Fibroblast of lung (primary cell): ENCODE data around the gene DVL3. TPM values are rescaled to one million over a fixed set of nuclear protein-coding genes. Genes with fewer than 3 reads are reported as not detected.

Source experiments
- DNase-seq, 2 donors: peaks; one replicate each; pipeline versions ENCODE4 v3.0.0 to v3.0.0-alpha.2; 2010; ENCODE audit warnings: low read depth in 2 of 2
- H2AFZ ChIP-seq: 2 replicates; pipeline ENCODE4 v1.5.1; 2012; ENCODE audit warnings: low read length, control low read depth, inconsistent platforms
- H3K27ac ChIP-seq: 2 replicates; pipeline ENCODE4 v1.5.1; 2011; ENCODE audit warnings: low read length, control low read depth; ENCODE audit not compliant: insufficient read depth
- H3K27me3 ChIP-seq: 2 replicates; pipeline ENCODE4 v1.5.1; 2011; ENCODE audit warnings: mild to moderate bottlenecking, low read length; ENCODE audit not compliant: control insufficient read depth, insufficient read depth
- H3K36me3 ChIP-seq: 2 replicates; pipeline ENCODE4 v1.5.1; 2011; ENCODE audit warnings: low read length; ENCODE audit not compliant: control insufficient read depth, insufficient read depth
- H3K4me1 ChIP-seq: 2 replicates; pipeline ENCODE4 v1.5.1; 2011; ENCODE audit warnings: low read length; ENCODE audit not compliant: control insufficient read depth, insufficient read depth; ENCODE audit errors: extremely low read depth
- H3K4me2 ChIP-seq: 2 replicates; pipeline ENCODE4 v1.5.1; 2011; ENCODE audit warnings: low read length, control low read depth; ENCODE audit not compliant: insufficient read depth; ENCODE audit errors: extremely low read depth
- H3K4me3 ChIP-seq, 4 experiments: fragments of 200-600 bp in 1 of 4; sonication (generic) in 1 of 4; replicated peaks in 1 of 4; 2 replicates each; pipeline ENCODE4 v1.5.1; 2011 to 2016; ENCODE audit warnings: low read length in 4 of 4, low read depth in 3 of 4, mild to moderate bottlenecking in 3 of 4, control low read depth in 2 of 4, inconsistent platforms in 1 of 4, mixed read lengths in 1 of 4; ENCODE audit not compliant: insufficient read depth in 1 of 4; ENCODE audit errors: control extremely low read depth in 1 of 4
- H3K79me2 ChIP-seq: 2 replicates; pipeline ENCODE4 v1.5.1; 2012; ENCODE audit warnings: mild to moderate bottlenecking, low read length, inconsistent platforms; ENCODE audit not compliant: control insufficient read depth, insufficient read depth
- H3K9ac ChIP-seq: 2 replicates; pipeline ENCODE4 v1.5.1; 2011; ENCODE audit warnings: mild to moderate bottlenecking, low read length, control low read depth; ENCODE audit not compliant: insufficient read depth
- H3K9me3 ChIP-seq: 2 replicates; pipeline ENCODE4 v1.5.1; 2012; ENCODE audit warnings: low read depth, low read length; ENCODE audit not compliant: control insufficient read depth, insufficient read depth
- H4K20me1 ChIP-seq: 2 replicates; pipeline ENCODE4 v1.5.1; 2011; ENCODE audit warnings: low read length; ENCODE audit not compliant: control insufficient read depth, insufficient read depth; ENCODE audit errors: extremely low read depth
- CTCF ChIP-seq, 2 donors: IDR thresholded peaks in 1 of 2; conservative IDR thresholded peaks in 1 of 2; 1 replicate in 1 of 2; 2 replicates in 1 of 2; pipeline ENCODE4 v1.5.1; 2011 to 2012; ENCODE audit warnings: low read length in 2 of 2, control low read depth in 1 of 2, inconsistent platforms in 1 of 2, low read depth in 1 of 2, mild to moderate bottlenecking in 1 of 2
- EZH2 ChIP-seq: IDR thresholded peaks from 2 replicates; pipeline ENCODE4 v1.5.1; 2012; ENCODE audit warnings: low read length, control low read depth, mild to moderate bottlenecking; ENCODE audit errors: missing control alignments
- polyA plus RNA-seq, 2 donors: library from polyadenylated mRNA; depleted of rRNA in 1 of 2; stranded (reverse) in 1 of 2; unstranded in 1 of 2; fragments of >200 nt; gene quantifications; 2 replicates each; pipeline ENCODE4 v1.2.1, GENCODE V29; 2011 to 2012; ENCODE audit warnings: missing spikeins in 1 of 2
- total RNA-seq: library from RNA; depleted of rRNA; stranded (reverse); fragments of >200 nt; gene quantifications from 2 replicates; pipeline ENCODE4 v1.2.1, GENCODE V29; 2014

DVL3 gene
- total and polyA plus RNA-seq, 2 donors (not counting 1 experiment from before 2014, with no cell fraction given): 19.8 to 33.7 TPM

- Histone ChIP-seq H3K4me1 (peaks cover 11% of the 10 kb centered on the region), H2AFZ (no peak overlapping the region), H3K9ac (no peak overlapping the region), H3K27ac (no peak overlapping the region), H3K36me3 (peaks cover 35% of the 10 kb centered on the region), H3K27me3 (no peaks in the 10 kb centered on the region), H4K20me1 (no peaks in the 10 kb centered on the region), H3K79me2 (peaks cover 39% of the 10 kb centered on the region), H3K4me2 (no peak overlapping the region), H3K9me3 (no peaks in the 10 kb centered on the region), H3K4me3 (no peak overlapping the region)
- TF ChIP-seq CTCF (conservative IDR thresholded peaks at IDR 0.05 in 1 of 2, IDR thresholded peaks at IDR 0.05 in 1 of 2; ENCODE audit: low read depth in 1 of 2, low read length in 2 of 2) (no peak), EZH2 (no peak)
- no peak for DNase-seq
These were observed 9.6 kb downstream of the DVL3 start for GRCh38 chr3:184164648-184165330.

GRCh38 chr3:184165543-184165942 lies 10.4 kb downstream of the DVL3 start:
- Histone ChIP-seq H3K36me3 (peaks cover 38% of the 10 kb centered on the region), H3K9ac (no peak overlapping the region), H3K4me2 (no peak overlapping the region), H3K27me3 (no peaks in the 10 kb centered on the region), H3K4me1 (peaks cover 9% of the 10 kb centered on the region), H3K79me2 (peaks cover 33% of the 10 kb centered on the region), H3K27ac (no peak overlapping the region), H3K9me3 (no peaks in the 10 kb centered on the region), H4K20me1 (no peaks in the 10 kb centered on the region), H3K4me3 (no peak overlapping the region), H2AFZ (no peak overlapping the region)
- no peak for TF ChIP-seq EZH2
- no peak for TF ChIP-seq CTCF (conservative IDR thresholded peaks at IDR 0.05 in 1 of 2, IDR thresholded peaks at IDR 0.05 in 1 of 2; ENCODE audit: low read depth in 1 of 2, low read length in 2 of 2)
- no peak for DNase-seq

GRCh38 chr3:184166671-184167070 lies 11.5 kb downstream of the DVL3 start:
- Histone ChIP-seq H2AFZ (no peak overlapping the region), H3K4me2 (no peak overlapping the region), H4K20me1 (no peaks in the 10 kb centered on the region), H3K9ac (no peak overlapping the region), H3K27me3 (no peaks in the 10 kb centered on the region), H3K27ac (no peak overlapping the region), H3K4me3 (no peak overlapping the region), H3K36me3 (peaks cover 38% of the 10 kb centered on the region), H3K4me1 (peaks cover 4% of the 10 kb centered on the region), H3K79me2 (peaks cover 23% of the 10 kb centered on the region), H3K9me3 (no peaks in the 10 kb centered on the region)
- no peak for TF ChIP-seq CTCF (conservative IDR thresholded peaks at IDR 0.05 in 1 of 2, IDR thresholded peaks at IDR 0.05 in 1 of 2; ENCODE audit: low read depth in 1 of 2, low read length in 2 of 2)
- TF ChIP-seq EZH2: no peak
- DNase-seq: no peak
